IPS-18a (cell line): ENCODE measurements around the gene SLC4A3.

Source experiments
- H3K27ac ChIP-seq: one replicate; pipeline ENCODE4 v1.5.1; 2013; ENCODE audit warnings: low read length
- H3K27me3 ChIP-seq: one replicate; pipeline ENCODE4 v1.6.1; 2013; ENCODE audit warnings: mild to moderate bottlenecking, low read length; ENCODE audit not compliant: control insufficient read depth, insufficient read depth
- H3K36me3 ChIP-seq: one replicate; pipeline ENCODE4 v1.6.1; 2013; ENCODE audit warnings: low read depth, low read length; ENCODE audit not compliant: control insufficient read depth
- H3K4me1 ChIP-seq: one replicate; pipeline ENCODE4 v1.6.1; 2013; ENCODE audit warnings: low read depth, low read length; ENCODE audit not compliant: control insufficient read depth
- H3K4me3 ChIP-seq: one replicate; pipeline ENCODE4 v1.5.1; 2013; ENCODE audit warnings: low read length
- H3K9ac ChIP-seq: one replicate; pipeline ENCODE4 v1.6.1; 2013; ENCODE audit warnings: mild to moderate bottlenecking, low read length, moderate library complexity
- H3K9me3 ChIP-seq: one replicate; pipeline ENCODE4 v1.6.1; 2013; ENCODE audit warnings: low read depth, low read length; ENCODE audit not compliant: control insufficient read depth

The SLC4A3 gene

DNA sequence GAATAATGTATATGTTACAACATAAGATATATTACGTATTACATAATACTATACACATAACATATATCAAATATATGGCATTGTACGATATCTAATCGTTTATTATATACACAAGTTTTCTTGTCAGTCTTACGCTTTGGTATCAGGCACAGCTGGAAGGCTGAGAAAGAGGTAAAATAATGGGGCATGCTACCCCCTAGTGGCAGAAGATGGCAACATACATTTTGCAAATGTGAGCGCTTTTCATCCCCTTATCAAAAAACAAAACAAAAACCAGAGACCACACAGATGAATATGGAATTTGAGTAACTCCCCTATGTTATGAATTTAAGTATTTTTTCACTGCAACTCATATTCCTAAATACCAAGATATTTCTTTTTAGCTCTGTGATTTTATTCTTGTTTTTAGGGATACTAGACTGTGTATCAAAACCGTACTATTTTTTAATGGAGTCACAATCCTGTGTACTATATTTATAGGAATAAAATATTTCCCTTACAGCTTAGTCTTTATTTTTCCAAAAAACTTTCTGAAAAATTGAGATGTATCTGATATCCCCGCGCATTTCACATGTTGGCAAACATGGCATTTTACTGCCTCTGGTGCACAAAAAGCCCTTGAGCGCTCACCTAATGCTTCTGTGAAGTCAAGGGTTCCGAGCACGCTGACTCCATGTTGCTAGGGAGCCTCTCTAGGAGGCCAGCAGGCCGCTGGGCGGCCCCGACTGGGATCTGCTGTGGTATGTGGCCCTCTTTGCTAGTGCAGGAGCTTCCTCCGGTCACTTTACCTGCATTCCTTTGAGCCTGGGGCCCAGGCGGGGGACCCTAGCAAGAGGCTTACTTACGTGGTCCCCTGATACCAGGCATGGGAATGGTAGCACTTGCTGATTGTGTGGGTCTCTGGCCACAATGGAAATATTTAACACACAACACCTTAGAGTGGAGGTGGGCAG, 62.5 kb downstream of the SLC4A3 start:
- Histone ChIP-seq H3K27ac (no peak overlapping the region), H3K4me3 (no peak overlapping the region), H3K36me3 (no peaks in the 10 kb centered on the region), H3K27me3 (no peaks in the 10 kb centered on the region), H3K9me3 (no peaks in the 10 kb centered on the region), H3K9ac (no peak overlapping the region), H3K4me1 (peaks cover 10% of the 10 kb centered on the region)

DNA sequence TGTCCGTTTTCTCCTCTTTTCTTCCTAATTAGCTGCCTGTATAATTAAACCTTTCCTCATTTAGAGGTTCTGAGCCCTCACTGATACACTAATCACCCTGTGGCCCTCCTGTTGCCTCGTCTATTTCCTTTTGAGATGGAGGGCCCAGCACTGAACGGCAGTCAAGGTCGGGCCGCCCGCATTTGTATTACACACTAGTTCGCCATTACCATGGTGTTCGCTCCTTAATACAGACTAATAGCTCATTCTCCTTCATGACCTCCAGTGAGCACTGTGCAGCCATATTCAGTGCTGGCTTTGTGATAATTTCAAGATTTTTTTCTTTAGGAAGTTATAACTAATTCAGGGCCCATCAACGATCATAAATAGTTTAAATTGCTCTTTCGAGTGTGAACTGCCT, 64.1 kb downstream of the SLC4A3 start:
- Histone ChIP-seq H3K4me1 (peaks cover 5% of the 10 kb centered on the region), H3K9me3 (no peaks in the 10 kb centered on the region), H3K9ac (no peak overlapping the region), H3K27me3 (no peaks in the 10 kb centered on the region), H3K36me3 (no peaks in the 10 kb centered on the region), H3K4me3 (no peak overlapping the region), H3K27ac (no peak overlapping the region)
